Lung (tissue), 12 donors: ENCODE measurements around the gene EXOC7. TPM values are rescaled to one million over a fixed set of nuclear protein-coding genes. Genes with fewer than 3 reads are reported as not detected.

Experiments used
- ATAC-seq: fragments of 200-7000 bp; cut with Tn5 transposase; one replicate; pipeline ENCODE4 v1.9.1; 2020; ENCODE audit warnings: moderate number of reproducible peaks; ENCODE audit not compliant: insufficient read depth, low FRiP score
- DNase-seq, 3 donors: peaks; one replicate each; pipeline ENCODE4 v3.0.0-alpha.2; 2013 to 2017
- H3K27ac ChIP-seq, 2 donors: one replicate each; pipeline ENCODE4 v1.5.1; 2013; ENCODE audit warnings: mild to moderate bottlenecking in 2 of 2, moderate library complexity in 2 of 2, control low read depth in 1 of 2, inconsistent platforms in 1 of 2, low read depth in 1 of 2, low read length in 1 of 2
- H3K27me3 ChIP-seq, 3 donors: one replicate each; pipeline ENCODE4 v1.5.1; 2013; ENCODE audit warnings: low read length in 2 of 3; ENCODE audit not compliant: control insufficient read depth in 3 of 3, insufficient read depth in 3 of 3
- H3K36me3 ChIP-seq, 4 donors: one replicate each; pipeline ENCODE4 v1.5.1; 2013; ENCODE audit warnings: low read length in 4 of 4, mild to moderate bottlenecking in 1 of 4, moderate library complexity in 1 of 4; ENCODE audit not compliant: control insufficient read depth in 4 of 4, insufficient read depth in 4 of 4
- H3K4me1 ChIP-seq, 5 donors: one replicate each; pipeline ENCODE4 v1.5.1; 2013; ENCODE audit warnings: low read length in 5 of 5, mild to moderate bottlenecking in 2 of 5, moderate library complexity in 1 of 5; ENCODE audit not compliant: control insufficient read depth in 5 of 5, insufficient read depth in 5 of 5
- H3K4me3 ChIP-seq: one replicate; pipeline ENCODE4 v1.5.1; 2013; ENCODE audit warnings: mild to moderate bottlenecking, control low read depth, moderate library complexity
- H3K9ac ChIP-seq, 2 donors: one replicate each; pipeline ENCODE4 v1.5.1; 2013; ENCODE audit warnings: low read length in 2 of 2, control low read depth in 1 of 2; ENCODE audit not compliant: insufficient read depth in 1 of 2
- H3K9me3 ChIP-seq, 4 donors: one replicate each; pipeline ENCODE4 v1.5.1; 2013; ENCODE audit warnings: low read length in 3 of 4, mild to moderate bottlenecking in 1 of 4, moderate library complexity in 1 of 4; ENCODE audit not compliant: control insufficient read depth in 4 of 4, insufficient read depth in 3 of 4
- CTCF ChIP-seq: IDR thresholded peaks from 2 replicates; pipeline ENCODE4 v1.5.1; 2012; ENCODE audit warnings: mild to moderate bottlenecking; ENCODE audit errors: control extremely low read depth, extremely low read depth
- WGBS, 2 donors: extraction: QIAGEN DNeasy Blood & Tissue Kit; methylation state at CpG; one replicate each; pipeline ENCODE4 v1.1.7; 2013; 5-methylcytosine and 5-hydroxymethylcytosine counted together
- polyA plus RNA-seq, 2 donors: library from polyadenylated mRNA; stranded (reverse); fragments of 200-250 nt; gene quantifications; one replicate each; pipeline ENCODE4 v1.2.1, GENCODE V29; 2013
- total RNA-seq, 2 donors: library from RNA; depleted of rRNA in 1 of 2; stranded (reverse); fragments of >200 nt in 1 of 2; gene quantifications; one replicate each; pipeline ENCODE4 v1.2.1, GENCODE V29; 2014 to 2021
- donor health status: control.
- donor health status: control.
- donor health status: Bipolar disorder and iron deficiency.
- donor health status: healthy.
- donor health status: DM: yes; HTN: yes; CAD: no.

EXOC7 gene
- total and polyA plus RNA-seq, 4 donors = 49.9 to 111 (median 80.9) TPM

GRCh38 chr17:76074390-76075363 is 28.9 kb downstream of the EXOC7 start, which contains the start of gene GALR2:
Gene GALR2 (plus strand): TSS chr17:76074781. CDS start chr17:76074884, 103 bp downstream.
- H3K4me3 ChIP-seq = no peak within 1 kb of the TSS
- H3K36me3 ChIP-seq = no peaks in the 10 kb centered on the region
- ATAC-seq (no peak), DNase-seq (no peak)
- H3K9me3 ChIP-seq = peaks cover 0 to 8% (median 0%) of the 10 kb centered on the region in 4 donors
- 3 to 5% methylated on average over 86 to 92 of the region's 92 CpGs for WGBS, 2 donors
- peaks cover 0 to 33% (median 10%) of the 10 kb centered on the region in 5 donors for H3K4me1 ChIP-seq
- H3K9ac ChIP-seq = no peak within 1 kb of the TSS
- TF ChIP-seq CTCF = no peak
- peaks cover 4 to 57% (median 50%) of the 10 kb centered on the region in 3 donors for H3K27me3 ChIP-seq
- no peak within 1 kb of the TSS for H3K27ac ChIP-seq

GRCh38 chr17:76072148-76072858 is 31.3 kb downstream of the EXOC7 start, which contains the start of gene SRP68:
Gene SRP68 (minus strand): TSS chr17:76072517. CDS start chr17:76072491, 26 bp downstream.
- Histone ChIP-seq H3K27me3 (peaks cover 4 to 33% (median 32%) of the 10 kb centered on the region in 3 donors), H3K36me3 (peaks cover 2 to 10% (median 9%) of the 10 kb centered on the region in 4 donors), H3K27ac (peak within 1 kb of the TSS; percentile 9 to 70), H3K9me3 (peaks cover 0 to 8% (median 0%) of the 10 kb centered on the region in 4 donors), H3K4me3 (peak within 1 kb of the TSS; percentile 89), H3K9ac (peak within 1 kb of the TSS; percentile 79 to 87), H3K4me1 (peaks cover 0 to 29% (median 4%) of the 10 kb centered on the region in 5 donors)
- ATAC-seq = peak; percentile 99
- peak; percentile 92 to 95 (median 93) for DNase-seq
- WGBS, 2 donors = 0 to 1% methylated on average over 54 to 57 of the region's 57 CpGs
- TF ChIP-seq CTCF = no peak

GRCh38 chr17:76071531-76072147 is 31.9 kb downstream of the EXOC7 start:
- no peak for ATAC-seq

More at GRCh38 chr17:76071531-76072147, 31.9 kb downstream of the EXOC7 start:
- Histone ChIP-seq H3K9me3 (peaks cover 0 to 7% (median 0%) of the 10 kb centered on the region in 4 donors), H3K27me3 (peaks cover 4 to 27% (median 25%) of the 10 kb centered on the region in 3 donors), H3K4me1 (peaks cover 0 to 29% (median 4%) of the 10 kb centered on the region in 5 donors), H3K9ac (peak overlapping the region; percentile 79 to 87), H3K4me3 (peak overlapping the region; percentile 89), H3K27ac (peak overlapping the region; percentile 9 to 70), H3K36me3 (peaks cover 6 to 15% (median 13%) of the 10 kb centered on the region in 4 donors)
- 12 to 21% methylated on average over 15 of the region's 15 CpGs for WGBS, 2 donors
- DNase-seq = no peak
- no peak for TF ChIP-seq CTCF
